ENCODE data around the gene MROH2A. TPM values are rescaled to one million over a fixed set of nuclear protein-coding genes. Genes with fewer than 3 reads are reported as not detected.

MROH2A gene
- total RNA-seq, 1 donor from 2014 or later = not detected

DNA sequence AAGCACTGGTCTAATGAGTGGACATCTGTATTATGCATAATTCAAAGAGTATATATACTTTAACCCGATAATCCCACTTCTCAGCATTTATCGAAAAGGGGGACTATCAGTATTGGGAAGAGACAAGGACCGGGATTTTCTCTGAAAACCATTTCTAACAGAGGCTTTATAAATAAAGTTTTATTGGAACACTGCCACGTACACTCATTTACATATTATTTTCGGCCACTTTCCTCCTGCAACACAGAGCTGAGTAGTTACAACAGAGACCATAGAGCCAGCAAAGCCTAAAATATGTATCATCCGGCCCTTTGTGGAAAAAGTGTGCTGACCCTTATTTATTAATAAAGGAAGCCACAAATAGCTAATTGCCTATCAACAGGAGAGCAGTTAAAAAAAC lies 73.0 kb downstream of the MROH2A start:
- Mint-ChIP-seq H3K4me3 (ENCODE audit: unreplicated experiment) (no peak overlapping the region), H3K27me3 (ENCODE audit: low read depth) (no peaks in the 10 kb centered on the region), H3K36me3 (ENCODE audit: low read depth) (peaks cover 4% of the 10 kb centered on the region), H3K9me3 (ENCODE audit: low read depth) (no peaks in the 10 kb centered on the region), H3K27ac (ENCODE audit: unreplicated experiment) (no peak overlapping the region), H3K4me1 (ENCODE audit: low read depth) (peaks cover 34% of the 10 kb centered on the region)
- DNase-seq (ENCODE audit: low spot score) = no peak
- TF ChIP-seq, protein P1, sequence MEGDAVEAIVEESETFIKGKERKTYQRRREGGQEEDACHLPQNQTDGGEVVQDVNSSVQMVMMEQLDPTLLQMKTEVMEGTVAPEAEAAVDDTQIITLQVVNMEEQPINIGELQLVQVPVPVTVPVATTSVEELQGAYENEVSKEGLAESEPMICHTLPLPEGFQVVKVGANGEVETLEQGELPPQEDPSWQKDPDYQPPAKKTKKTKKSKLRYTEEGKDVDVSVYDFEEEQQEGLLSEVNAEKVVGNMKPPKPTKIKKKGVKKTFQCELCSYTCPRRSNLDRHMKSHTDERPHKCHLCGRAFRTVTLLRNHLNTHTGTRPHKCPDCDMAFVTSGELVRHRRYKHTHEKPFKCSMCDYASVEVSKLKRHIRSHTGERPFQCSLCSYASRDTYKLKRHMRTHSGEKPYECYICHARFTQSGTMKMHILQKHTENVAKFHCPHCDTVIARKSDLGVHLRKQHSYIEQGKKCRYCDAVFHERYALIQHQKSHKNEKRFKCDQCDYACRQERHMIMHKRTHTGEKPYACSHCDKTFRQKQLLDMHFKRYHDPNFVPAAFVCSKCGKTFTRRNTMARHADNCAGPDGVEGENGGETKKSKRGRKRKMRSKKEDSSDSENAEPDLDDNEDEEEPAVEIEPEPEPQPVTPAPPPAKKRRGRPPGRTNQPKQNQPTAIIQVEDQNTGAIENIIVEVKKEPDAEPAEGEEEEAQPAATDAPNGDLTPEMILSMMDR (IDR thresholded peaks at IDR 0.05) = no peak

GRCh38 chr2:233852056-233852455 lies 73.9 kb downstream of the MROH2A start:
- no peaks in the 10 kb centered on the region for H3K9me3 Mint-ChIP-seq (ENCODE audit: low read depth)
- H3K27ac Mint-ChIP-seq (ENCODE audit: unreplicated experiment) = peak overlapping the region; percentile 68
- peak overlapping the region; percentile 99 for H3K4me3 Mint-ChIP-seq (ENCODE audit: unreplicated experiment)
- peak; percentile 6 for DNase-seq (ENCODE audit: low spot score)
- H3K4me1 Mint-ChIP-seq (ENCODE audit: low read depth) = peaks cover 34% of the 10 kb centered on the region
- peaks cover 4% of the 10 kb centered on the region for H3K36me3 Mint-ChIP-seq (ENCODE audit: low read depth)
- TF ChIP-seq, protein P1 (IDR thresholded peaks at IDR 0.05) = no peak
- no peaks in the 10 kb centered on the region for H3K27me3 Mint-ChIP-seq (ENCODE audit: low read depth)

DNA sequence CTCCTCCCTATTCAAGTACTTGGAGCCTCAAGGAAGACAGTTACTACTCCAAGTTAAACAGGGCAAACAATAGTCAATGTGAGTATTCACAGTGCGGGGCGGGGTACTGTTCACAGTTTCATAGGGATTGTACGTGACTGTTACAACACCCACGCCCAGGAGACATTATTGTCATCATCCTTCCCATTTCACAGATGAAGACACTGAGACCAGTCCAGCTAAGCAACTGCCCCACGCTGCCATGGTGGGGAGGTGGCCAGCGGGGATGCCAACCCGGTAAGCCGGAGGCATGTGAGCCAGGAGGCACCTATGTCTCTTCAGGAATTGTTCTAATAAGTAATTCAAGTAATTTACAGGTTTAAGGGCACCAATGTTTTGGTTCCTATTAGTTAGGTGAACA lies 75.2 kb downstream of the MROH2A start:
- TF ChIP-seq, protein P1 (IDR thresholded peaks at IDR 0.05) = no peak
- Mint-ChIP-seq H3K4me1 (ENCODE audit: low read depth) (peaks cover 34% of the 10 kb centered on the region), H3K27ac (ENCODE audit: unreplicated experiment) (no peak overlapping the region), H3K27me3 (ENCODE audit: low read depth) (no peaks in the 10 kb centered on the region), H3K4me3 (ENCODE audit: unreplicated experiment) (peak overlapping the region; percentile 99), H3K9me3 (ENCODE audit: low read depth) (no peaks in the 10 kb centered on the region), H3K36me3 (ENCODE audit: low read depth) (peaks cover 4% of the 10 kb centered on the region)
- DNase-seq (ENCODE audit: low spot score) = no peak

DNA sequence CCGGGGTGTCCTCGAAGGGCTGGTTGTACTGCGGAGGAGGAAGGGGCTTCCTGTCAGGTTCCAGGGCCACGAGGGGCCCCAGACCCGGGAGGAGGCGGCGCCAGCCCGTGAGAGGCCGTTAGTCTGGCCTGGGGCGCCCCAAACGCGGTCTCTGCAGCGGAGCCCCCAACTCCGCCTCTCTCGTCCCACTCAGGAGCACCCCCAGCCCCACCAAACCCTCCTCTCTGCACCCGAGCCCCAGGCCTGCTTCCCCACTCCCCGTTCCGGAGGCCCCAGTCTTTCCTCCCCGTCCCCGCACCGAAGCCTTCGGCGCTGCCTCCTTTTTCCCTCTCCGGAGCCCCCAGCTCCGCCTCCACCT lies 75.7 kb downstream of the MROH2A start:
- peaks cover 34% of the 10 kb centered on the region for H3K4me1 Mint-ChIP-seq (ENCODE audit: low read depth)
- H3K4me3 Mint-ChIP-seq (ENCODE audit: unreplicated experiment) = peak overlapping the region; percentile 99
- H3K36me3 Mint-ChIP-seq (ENCODE audit: low read depth) = no peaks in the 10 kb centered on the region
- TF ChIP-seq, protein P1 (IDR thresholded peaks at IDR 0.05) = no peak
- DNase-seq (ENCODE audit: low spot score) = no peak
- no peaks in the 10 kb centered on the region for H3K9me3 Mint-ChIP-seq (ENCODE audit: low read depth)
- no peaks in the 10 kb centered on the region for H3K27me3 Mint-ChIP-seq (ENCODE audit: low read depth)
- peak overlapping the region; percentile 97 for H3K27ac Mint-ChIP-seq (ENCODE audit: unreplicated experiment)

- no peak for DNase-seq (ENCODE audit: low spot score)
- H3K4me3 Mint-ChIP-seq (ENCODE audit: unreplicated experiment) = peak within 1 kb of the TSS; percentile 99
- no peaks in the 10 kb centered on the region for H3K36me3 Mint-ChIP-seq (ENCODE audit: low read depth)
- H3K27ac Mint-ChIP-seq (ENCODE audit: unreplicated experiment) = peak within 1 kb of the TSS; percentile 97
- H3K4me1 Mint-ChIP-seq (ENCODE audit: low read depth) = peaks cover 34% of the 10 kb centered on the region
- TF ChIP-seq, protein P1 (IDR thresholded peaks at IDR 0.05) = no peak
- no peaks in the 10 kb centered on the region for H3K27me3 Mint-ChIP-seq (ENCODE audit: low read depth)
- no peaks in the 10 kb centered on the region for H3K9me3 Mint-ChIP-seq (ENCODE audit: low read depth)
Measured at GRCh38 chr2:233854241-233854981, 76.3 kb downstream of the MROH2A start, which contains the start of gene HJURP. Gene HJURP (minus strand): TSS chr2:233854535. CDS start chr2:233854500, 35 bp downstream.
